Middle frontal gyrus (tissue), 1 donor: ENCODE data around the gene RASGRP2.

ENCODE experiments used
- DNase-seq: peaks from one replicate; pipeline ENCODE4 v3.0.0-alpha.2; 2015; ENCODE audit warnings: low spot score; ENCODE audit errors: extremely low spot score

RASGRP2 gene

DNA sequence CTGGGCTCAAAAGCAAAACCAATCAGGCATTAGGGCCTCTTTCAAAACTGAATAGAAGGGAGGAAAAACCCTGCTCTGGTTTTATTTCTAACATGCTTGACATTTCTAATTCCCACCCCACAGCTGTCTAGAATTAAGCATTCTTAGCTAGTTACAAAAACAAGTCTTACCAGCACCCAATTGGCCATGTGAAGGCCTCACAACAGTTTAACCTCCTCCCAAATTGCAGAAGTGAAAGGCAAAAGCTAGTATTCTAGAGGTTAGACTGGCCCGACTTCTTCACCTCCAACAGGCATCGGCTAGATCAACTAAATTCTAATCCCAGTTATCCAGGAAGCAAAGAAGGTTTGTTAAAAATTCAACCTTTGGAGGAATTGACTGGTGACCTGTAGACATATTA is 27.9 kb upstream of the RASGRP2 start:
- DNase-seq = no peak

DNA sequence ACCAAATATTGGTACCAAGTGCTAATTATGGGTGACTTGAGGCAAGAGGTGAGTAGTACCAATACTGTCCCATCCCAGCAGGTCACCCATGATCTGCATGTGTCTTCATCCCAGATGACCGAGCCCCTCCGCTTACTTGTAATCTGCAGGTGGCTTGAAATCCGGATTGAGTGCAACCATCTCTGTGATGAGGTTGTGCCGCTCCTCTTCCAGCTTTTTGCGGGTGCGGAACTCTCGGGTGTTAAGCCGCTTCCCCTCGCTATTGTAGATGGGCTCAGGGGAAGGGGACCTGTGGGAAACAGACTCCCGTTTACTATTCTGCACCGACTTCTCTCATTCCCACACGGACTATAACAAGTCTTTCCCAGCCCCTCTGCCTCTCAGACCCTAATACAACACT is 26.2 kb upstream of the RASGRP2 start:
- no peak for DNase-seq

DNA sequence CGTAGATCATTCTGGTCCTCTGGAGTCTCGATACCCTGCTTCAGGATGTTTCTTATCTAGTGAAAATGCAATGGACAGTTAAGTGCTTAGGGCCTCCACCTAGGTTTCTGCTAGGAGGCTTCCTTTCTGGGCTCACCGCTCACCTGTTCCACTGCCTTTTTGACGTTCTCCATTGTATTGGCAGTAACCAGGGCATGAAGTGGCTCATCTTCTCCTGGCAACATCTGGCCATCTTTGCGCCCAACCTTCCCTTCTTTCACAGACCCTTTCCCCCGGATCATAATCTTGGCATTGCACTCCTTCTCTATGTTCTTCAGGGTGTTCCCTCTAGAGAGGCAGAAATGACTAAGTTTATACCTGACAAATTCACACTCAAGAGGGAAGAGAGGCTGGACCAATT is 25.3 kb upstream of the RASGRP2 start:
- no peak for DNase-seq

DNA sequence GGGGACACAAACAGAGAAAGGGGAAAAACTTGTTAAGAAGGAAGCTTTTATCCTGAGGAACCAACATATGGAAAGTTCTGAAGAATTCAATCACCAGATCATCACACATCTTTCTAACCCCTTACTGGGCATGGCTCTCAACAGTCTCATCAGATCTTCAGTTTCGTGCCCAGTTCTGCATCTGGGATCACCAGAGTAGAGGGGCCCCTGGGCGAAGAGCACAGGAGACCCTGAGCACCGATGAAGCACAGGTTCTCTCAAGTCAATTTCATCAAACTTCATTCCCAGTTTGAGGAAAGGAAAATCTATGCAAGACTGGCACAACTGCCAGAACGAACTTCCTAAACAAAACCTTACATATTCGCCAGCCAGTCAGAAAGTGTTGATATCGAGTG is 24.4 kb upstream of the RASGRP2 start:
- no peak for DNase-seq

DNA sequence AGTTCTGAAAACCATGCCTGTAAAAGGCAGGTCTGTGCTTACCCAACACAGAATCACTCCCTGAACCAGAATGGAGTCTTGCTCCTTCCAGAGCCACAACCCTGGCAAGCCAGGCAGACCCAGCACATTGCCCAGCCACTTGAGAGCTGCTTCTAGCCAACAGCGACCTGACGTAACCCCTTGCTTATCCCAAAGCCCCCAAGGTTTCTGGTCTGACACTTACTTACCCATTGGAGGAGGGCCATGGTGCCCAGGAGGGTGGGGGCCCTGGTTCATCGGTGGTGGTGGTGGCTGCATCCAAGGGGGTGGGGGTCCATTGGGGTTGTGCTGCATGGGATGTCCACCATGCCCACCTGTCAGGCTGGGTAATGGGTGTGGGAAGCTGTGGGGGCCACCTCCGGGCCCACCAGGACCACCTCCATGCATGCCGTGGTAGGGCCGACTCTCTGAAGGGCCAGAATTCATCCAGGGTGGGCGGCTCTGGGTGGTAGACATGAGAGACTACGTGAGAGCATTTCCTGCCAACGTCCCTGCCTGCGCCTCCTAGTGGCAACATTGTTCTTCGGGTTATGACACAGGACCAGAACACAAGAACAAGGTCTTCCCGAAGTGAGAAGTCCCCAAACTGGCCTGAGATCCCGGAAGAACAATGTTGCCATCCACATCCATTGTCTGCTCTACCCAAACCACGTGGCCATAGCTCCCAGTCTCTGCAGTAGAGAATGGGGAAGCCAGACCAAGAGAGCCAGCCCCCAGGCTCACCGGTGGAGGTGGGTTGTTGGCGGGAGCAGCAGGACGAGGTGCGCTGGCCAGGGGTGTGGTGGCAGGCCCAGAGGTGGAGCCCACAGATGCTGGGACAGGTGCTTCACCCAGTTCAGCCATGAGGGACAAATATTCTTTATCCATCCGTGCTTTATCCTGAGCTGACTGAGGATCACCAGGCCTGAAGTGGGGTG is 23.7 kb upstream of the RASGRP2 start:
- DNase-seq = no peak

DNA sequence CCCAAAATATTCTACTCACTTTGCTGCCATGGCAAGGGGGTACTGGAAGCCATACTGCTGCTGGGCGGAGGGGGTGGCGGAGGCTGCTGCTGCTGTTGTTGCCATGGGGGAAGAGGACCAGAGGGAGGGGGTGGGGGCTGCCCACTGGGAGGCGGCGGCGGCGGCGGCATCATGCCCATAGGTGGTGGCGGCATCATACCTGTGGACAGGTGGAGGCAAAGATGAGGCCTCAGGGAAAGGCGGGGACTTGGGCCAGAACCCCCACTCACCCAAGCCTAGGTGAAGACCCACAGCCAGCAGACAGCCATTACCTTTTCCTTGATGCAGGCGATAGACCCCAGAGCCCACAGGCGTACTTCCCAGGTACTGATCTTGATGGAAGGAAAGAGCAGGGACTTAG is 22.9 kb upstream of the RASGRP2 start:
- DNase-seq = no peak

DNA sequence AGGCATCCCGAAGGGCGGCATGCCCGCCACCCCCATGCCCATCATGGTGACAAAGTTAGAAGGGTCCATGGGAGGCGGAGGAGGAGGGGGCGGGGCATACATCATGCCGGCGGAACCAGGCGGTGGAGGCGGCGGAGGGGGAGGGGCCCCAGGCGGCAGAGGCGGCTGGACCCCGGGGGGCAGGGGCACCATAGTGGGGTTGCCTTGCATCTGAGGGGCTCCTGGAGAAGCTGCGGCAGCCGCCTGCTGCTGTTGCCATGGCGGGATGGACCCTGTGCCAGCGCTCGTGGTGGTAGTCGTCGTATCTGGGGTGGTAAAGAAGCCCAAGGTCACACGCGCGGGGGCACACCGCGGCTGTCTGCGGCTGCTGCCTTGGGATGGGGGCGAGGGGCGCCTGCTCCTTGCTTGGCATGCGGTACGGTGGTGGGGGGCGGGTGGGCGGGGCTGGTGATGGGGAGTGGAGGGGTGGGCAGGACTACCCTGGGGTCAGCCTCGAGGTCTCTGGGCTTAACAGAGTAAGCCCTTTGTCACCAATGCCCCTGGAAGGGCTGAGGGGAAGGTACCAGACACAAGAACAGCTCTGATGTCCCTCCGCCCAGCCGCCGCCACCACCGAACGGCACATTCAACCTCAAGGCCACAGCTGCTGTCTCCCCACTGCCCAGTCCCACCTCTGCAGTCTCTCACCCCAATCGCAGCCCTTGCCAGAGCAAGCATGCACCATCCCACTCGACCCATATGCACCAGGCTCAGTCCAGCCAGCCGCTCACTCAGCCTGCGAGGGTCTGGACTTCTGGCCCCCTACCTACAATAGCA is 22.1 kb upstream of the RASGRP2 start:
- no peak for DNase-seq

DNA sequence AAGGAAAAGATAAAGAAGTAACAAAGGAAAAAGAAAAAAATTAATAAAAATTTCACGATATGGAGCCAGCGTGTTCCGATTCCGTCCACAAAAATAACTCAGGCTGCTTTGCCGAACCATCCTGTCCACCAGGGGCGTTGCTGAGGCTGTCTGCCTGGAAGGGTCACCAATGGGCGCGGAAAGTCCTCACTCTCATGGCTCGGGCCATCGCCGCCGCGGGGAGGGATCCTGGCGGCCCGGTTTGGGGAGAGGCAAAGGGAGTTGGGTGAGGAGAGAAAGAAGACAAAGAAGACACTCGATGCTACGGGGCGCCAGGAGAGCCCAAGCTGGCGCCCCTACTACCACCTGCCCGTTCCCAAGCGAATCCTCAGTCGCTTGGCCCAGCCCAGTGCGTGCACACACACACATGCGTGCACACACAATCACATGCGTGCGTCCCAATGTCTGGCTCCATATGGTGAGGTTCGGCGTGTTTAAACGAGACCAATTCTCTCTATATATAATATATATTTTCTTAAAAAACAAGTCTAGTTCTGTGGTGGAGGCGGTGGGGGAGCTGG is 21.4 kb upstream of the RASGRP2 start:
- DNase-seq = no peak

DNA sequence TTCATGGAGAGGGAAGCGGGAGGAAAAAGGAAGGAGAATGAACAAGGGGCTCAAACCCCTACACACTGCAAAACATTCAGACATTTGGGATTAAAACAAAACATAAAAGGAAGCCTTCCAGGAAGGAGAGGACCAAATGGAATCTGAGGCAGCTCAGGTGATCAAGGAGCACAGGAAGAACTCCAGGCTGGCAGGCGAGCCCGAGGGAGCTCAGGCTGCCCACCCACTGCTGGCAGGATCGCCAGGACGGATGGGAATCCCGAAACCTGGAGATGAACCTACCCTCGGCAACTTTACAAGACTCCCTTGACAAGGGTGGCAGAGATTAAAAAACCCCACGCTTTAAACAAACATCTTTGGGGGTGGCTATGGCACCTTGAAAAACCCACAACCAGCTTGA is 20.8 kb upstream of the RASGRP2 start:
- no peak for DNase-seq

DNA sequence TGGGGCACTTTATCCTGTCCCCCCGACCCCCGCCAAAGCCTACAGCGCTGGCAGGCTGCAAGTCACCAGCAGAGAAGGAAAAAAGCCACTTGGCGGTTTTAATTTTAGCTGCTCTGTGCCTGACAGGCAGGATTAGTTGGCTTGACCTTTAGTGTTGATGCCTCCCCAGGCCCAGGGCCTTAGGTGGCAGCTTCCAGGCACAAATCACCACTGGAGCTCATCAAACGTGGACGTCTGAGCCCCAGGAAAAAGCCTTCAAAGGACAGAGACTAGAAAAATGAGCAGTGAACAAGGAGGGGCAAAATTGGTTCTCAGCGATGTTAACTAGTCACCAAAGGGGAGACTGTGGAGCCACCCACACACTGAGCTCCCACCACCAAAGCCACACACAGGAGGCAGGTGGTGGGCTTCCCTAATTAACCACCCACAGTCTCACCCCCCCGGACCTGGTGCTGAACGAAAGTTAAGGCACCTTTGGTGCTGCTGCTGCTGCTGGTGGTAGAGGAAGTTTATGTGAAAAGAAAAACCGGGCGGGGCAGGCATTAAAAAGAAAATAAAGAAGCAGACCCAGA is 20.2 kb upstream of the RASGRP2 start:
- no peak for DNase-seq

DNA sequence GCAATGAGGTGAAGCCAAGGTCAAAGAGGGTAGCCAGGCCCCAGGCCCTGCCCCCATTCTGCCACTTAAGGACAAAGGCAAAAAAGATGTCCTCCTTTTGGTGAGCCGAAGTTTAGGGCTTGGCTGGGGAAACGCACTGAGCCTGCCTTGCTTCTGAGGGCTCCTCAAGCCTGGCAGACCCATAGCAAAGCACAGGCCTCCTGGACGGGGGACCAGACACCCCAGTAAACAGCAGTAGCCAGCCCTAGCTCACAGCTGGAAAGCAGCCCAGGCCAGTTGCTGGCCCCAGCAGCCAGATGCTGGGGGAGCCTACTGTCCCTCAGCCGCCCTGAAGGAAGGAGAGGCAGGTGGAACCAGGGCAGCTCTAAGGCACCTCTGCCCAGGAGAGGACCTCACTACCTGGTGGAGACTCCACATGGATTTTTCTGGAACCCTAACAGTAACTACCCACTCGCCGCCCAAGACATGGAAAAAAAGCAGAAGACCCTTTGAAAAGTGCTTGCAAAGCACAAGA is 19.6 kb upstream of the RASGRP2 start:
- DNase-seq = no peak

DNA sequence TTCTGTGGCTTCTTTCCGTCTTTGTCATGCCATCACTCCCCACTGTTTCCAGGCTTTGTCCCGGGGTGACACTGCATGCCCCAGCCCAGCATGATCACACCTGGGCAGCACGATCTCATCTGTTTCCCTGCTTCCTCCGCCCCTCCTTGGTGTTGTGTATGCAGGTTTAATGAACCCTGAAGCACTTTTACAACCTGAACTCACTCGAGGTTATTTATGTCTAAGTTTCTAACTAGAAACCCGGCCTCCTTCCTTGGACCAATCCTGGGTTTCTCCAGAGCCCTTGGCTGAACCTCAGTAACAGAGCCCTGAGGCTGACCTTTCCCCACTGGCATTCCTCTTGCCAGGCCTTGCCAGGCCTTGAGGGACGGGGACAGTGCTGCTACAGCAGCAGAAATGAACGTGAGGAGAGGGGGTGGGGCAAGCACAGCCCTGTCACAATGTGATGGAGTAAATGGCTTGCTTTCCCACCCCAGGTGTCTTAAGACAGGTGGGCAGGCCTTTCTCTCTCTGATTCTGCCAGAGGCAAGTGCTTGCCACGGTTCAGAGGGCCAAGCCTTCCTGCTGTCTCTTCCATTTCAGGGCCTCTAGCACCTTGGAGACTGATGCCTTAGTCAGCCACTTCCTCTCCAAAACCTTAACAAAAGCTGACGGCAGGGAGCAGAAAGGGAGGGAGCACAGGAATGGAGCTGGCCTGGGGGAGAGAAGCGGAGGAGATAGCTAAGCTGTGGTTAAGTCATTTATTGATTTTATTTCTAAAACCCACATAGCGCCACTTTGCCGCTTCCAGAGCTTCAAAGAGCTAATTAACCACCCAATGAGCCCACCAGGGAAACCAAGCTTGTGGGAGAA is 19.0 kb upstream of the RASGRP2 start:
- DNase-seq = no peak

DNA sequence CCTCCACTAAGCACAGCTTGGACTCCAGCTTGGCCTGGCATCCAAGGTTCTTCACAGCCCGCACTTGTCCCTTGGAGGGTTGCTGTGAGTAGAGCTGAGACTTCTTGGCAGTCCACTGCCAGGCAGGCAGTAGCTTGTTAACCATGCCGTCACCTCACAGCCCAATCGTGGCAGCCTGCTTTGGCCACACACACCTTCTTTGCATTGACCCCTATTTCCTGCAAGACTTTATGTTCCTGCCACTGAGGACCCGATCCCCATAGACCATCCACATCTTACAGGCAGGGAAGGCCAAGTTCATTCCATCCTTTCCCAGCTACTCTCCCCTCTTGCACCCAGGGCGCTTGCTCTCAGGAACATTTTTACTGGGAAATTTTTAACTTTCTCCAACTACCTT is 18.3 kb upstream of the RASGRP2 start:
- no peak for DNase-seq

DNA sequence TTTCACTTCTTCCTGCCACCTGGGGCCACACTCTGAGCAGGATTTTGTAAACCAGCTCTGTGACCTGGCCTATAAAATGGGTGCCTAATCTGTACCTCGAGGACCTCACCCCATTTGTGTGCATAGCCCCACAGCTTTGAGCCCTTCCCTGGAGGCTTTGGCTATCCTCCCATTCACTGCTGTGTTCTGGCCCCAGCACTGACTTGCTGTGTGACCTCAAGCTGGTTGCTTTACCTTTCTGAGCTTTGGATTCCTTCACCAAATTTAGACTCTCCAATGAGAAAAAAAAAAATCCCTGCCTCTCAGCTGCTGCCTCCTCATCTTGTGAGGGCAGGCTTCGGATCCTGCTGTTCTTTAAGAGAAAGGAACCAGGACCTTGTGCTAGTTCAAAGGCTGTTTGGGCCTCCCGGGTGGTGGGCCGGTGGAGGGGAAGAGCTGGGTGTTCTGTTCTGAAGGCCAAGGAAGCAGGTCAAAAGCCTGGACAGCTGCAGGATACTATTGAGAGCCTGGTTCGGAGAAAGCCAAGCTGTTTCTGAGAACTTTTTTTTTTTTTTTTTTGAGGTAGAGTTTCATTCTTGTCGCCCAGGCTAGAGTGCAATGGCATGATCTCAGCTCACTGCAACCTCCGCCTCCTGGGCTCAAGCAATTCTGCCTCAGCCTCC is 16.9 kb upstream of the RASGRP2 start:
- DNase-seq = no peak

DNA sequence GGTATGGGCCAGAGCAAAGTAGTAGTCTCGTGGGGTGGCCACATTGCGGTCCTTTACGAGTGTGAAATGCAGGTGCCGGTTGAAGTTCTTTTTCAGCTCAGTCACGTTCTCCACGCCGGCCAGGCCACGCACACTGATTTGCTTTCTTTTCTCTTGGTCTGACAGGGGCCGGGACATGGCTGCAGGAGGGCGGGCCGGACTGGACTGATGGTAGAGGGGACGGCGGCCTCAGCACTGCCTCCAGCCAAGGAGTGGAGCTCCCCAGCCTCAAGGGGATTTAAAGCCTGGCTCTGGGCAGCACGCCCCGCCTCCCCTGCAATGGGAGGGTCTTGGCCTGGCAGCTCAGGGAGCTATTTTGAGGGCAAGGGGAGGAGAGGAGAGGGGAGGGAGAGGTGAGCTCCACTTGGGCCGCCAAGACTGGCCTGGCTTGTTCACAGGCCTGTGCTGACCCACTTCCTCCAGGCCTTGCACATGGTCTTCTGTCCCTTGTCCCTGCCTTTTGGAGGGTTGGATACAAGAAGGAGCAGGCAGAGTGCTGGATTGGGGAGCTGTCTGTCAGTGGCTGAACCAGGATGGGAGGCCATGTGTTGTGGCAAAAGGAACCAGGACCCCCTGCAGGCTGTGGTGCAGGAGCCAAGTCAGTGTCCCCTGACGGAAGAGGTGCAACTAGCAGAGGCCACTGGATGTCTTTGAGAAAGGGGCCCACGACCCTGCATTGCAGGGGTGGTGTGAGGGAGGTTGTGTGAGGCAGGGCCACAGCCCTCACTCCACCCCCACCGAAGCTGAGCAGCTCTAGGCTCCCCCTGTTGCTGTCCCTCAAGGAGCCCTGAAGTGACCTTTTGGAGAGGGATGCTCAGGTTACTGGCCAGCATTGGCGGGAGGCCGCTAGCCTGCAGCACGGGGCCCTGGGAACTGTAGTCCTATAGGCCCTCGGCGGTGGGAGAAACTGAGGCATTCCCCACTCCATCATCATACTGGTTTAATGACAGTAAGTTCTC is 16.1 kb upstream of the RASGRP2 start, which contains the start of gene PYGM:
PYGM (minus strand) TSS at position 253 of the 998 bp plus-strand sequence; CDS start at position 177, 76 bp downstream.
- DNase-seq = peak; percentile 48

DNA sequence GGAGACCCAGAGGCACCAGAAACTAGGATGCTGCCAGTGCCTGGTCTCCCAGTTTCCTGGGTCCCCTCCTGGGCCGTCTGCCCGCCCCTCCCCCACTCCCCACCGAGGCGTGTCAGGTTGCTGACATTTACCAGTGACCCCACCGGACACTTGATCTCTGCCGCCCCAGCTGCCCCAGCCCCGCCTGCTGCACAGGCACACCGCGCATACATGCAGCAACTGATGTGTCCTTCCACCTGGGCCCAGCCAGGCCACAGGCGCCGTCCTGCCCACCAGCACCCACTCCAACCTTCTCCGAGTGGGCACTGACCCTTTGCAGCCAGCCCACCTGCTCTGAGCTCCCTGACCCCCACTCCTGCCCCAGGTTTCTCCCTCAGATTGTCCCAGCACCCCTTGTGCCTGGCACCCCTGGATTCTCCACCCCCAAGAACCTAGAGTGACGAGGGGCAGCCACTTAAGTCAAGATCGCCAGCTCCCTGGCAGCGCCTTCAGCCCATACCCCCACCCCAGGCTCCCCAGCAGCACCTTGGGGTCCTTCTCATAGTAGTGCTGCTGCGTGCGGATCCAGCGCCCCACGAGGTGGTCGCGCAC is 15.3 kb upstream of the RASGRP2 start:
- DNase-seq = no peak

DNA sequence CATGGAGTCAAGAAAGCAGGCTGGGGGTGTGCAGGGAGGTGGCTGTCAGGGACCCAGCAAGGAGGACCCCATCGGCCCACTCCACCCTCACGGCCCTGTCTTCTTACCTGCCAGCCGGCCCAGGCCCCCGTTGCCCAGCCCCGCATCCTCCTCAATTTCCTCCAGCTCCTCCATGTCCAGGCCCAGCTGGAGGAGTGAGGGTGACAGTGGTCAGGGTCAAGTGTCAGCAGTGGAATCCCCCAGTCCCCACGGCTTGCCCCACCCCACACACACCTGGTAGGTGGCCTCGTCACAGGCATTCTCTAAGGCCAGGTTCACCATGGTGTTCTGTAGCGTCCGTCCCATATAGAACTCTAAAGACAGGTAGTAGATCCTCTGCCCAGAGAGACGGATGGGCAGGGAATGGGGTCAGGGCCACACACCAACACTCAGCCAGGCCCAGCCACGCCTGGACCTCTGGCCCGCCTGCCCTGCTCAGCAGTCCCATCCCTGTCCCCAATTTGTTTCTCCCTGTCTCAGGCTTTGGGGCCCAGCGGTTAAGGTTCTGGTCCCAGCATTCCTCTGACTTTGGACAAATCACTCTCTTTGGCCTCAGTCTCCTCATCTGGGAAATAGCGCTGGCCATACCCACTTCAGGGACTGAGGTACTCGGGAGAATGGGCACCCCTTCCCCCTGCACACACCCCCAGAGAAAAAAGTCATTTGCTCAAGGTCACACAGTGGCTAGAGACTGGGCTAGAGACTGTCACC is 14.6 kb upstream of the RASGRP2 start:
- DNase-seq = no peak
